ENCODE data around the gene HDDC3.
"Not testable (repeated sequence)": the region's sequence is repeated elsewhere in the genome, so short reads cannot be mapped to it uniquely, and the experiment has no call there.

The HDDC3 gene

DNA sequence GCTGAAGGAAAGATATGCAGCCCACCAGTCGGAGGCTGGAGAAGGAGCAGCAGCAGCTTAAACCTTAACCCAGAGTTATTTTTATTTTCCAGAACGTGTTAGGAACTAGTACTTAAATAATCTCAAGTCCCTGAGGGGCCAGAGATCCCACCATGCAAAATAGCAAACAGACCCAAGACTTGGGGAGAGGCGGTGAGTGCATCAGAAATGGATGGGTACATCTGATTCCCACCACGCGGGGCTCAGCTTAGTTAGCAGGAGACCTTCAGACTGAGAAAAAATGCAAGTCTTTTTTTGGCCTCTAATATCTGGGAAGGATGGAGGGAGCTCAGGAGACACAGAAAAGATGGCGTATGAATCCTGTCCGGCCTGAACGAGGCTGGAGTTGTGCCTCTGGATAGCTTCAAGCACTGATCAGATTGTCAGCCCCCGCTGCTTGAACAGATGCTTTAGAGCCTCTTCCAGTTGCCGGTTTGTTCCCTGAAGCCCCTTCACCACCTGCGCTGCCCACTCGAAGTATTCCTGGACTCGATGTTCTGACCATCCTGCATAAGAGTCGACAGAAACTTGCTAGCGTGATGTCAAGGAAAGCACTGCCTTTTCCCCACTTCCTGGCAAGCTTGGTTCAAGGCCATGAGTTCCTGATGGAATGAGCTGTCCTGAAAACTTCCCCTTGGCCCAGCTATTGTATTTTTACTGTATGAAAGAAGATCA lies 1.3 kb downstream of the HDDC3 start:
- DNase-seq (ENCODE audit: low spot score), result no peak

- no peak for DNase-seq (ENCODE audit: low spot score)
Observed at GRCh38 chr15:90929246-90930019, 2.9 kb downstream of the HDDC3 start.

DNA sequence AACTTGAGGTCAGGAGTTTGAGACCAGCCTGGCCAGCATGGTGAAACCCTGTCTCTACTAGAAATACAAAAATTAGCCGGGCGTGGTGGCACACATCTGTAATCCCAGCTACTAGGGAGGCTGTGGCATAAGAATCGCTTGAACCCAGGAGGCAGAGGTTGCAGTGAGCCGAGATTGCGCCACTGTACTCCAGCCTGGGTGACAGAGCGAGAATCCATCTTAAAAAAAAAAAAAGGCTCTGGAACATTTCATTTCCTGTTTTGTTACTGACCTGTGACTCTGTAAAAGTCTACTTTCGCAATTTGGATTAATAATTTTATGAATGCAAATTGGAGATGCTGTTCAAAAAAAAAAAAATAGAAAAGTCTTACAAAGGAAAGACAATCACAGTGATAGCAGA lies 4.2 kb downstream of the HDDC3 start:
- DNase-seq (ENCODE audit: low spot score), result not testable (repeated sequence)

DNA sequence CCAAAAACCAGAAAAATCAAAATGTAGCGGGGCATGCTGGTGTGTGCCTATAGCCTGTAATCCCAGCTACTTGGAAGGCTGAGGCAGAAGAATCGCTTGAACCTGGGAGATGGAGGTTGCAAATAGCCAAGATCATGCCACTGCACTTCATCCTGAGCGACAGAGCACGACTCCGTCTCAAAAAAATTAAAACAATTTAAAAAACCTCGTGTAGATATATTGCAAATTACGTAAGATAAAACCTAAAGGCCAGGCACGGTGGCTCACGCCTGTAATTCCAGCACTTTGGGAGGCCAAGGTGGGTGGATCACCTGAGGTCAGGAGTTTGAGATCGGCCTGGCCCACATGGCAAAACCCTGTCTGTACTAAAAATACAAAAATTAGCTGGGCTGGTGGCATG lies 5.6 kb downstream of the HDDC3 start:
- DNase-seq (ENCODE audit: low spot score), result not testable (repeated sequence)

- no peak for DNase-seq (ENCODE audit: low spot score)
Observed at GRCh38 chr15:90924375-90924774, 8.0 kb downstream of the HDDC3 start.

DNA sequence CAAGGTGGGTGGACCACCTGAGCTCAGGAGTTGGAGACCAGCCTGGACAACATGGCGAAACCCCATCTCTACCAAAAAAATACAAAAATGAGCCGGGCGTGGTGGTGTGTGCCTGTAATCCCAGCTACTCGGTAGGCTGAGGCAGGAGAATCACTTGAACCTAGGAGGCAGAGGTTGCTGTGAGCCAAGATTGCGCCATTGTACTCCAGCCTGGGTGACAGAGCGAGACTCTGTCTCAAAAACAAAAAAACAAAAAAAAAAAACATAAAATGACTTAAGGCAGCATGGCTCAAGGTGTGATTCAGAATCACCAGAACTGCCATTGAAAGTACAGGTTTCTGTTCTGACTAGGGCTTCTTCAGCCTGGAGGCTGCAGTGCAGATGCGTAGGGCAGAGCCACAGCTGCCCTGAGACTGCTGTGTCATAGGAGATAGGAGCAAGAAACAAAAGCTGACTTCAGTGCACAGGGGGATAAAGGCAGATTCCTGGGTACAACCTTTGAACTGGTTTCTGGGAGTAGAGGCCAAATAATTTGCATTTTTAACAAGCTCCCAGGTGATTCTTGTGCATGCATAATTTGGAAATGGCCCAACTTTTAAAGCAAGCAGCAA lies 9.5 kb downstream of the HDDC3 start:
- not testable (repeated sequence) for DNase-seq (ENCODE audit: low spot score)

GRCh38 chr15:90921887-90922286 lies 10.5 kb downstream of the HDDC3 start:
- DNase-seq (ENCODE audit: low spot score), result no peak

DNA sequence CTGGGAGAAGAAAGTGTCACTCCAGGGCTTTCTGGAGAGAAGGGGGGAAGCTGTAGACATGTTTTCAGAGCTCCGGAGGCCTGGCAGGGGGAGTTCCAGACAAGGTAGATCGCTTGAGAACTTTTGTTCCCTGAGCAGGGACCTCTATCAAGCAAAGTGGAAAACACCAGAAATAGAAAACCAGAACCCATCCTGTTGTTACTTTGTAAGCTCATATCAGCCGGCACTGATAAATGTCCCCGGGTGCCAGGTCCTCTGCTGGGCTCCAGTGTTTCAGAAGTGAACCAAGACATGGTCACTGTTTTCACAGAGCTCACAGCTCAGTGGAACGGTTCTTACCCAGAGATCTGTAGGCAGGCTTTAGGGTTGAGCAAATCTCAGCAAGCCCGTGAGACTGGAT lies 13.5 kb downstream of the HDDC3 start:
- DNase-seq (ENCODE audit: low spot score), result no peak

- no peak for DNase-seq (ENCODE audit: low spot score)
Observed at GRCh38 chr15:90918034-90918788, 14.1 kb downstream of the HDDC3 start.

DNA sequence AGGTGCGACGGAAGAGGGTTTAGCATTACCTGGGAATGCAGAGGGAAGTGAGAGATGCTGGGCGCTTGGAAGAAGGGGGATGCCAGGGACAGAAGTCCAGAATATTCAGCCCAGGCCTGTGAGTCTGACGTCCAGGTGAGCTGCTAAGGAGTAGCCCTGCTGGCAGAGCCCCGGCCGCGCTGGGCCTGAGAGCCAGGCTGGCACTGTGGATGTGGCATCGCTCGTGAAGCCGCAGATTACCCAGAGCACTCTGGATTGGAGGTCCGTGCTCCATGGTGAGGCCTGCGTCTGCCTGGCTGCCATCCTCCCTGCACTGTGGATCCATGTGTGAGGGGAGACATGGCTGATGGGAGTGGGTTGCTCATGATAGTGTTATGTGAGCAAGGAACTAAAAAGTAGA lies 14.8 kb downstream of the HDDC3 start:
- DNase-seq (ENCODE audit: low spot score), result no peak

GRCh38 chr15:90916461-90916860 lies 15.9 kb downstream of the HDDC3 start:
- DNase-seq (ENCODE audit: low spot score), result no peak

GRCh38 chr15:90915808-90916440 lies 16.4 kb downstream of the HDDC3 start:
- DNase-seq (ENCODE audit: low spot score), result no peak

DNA sequence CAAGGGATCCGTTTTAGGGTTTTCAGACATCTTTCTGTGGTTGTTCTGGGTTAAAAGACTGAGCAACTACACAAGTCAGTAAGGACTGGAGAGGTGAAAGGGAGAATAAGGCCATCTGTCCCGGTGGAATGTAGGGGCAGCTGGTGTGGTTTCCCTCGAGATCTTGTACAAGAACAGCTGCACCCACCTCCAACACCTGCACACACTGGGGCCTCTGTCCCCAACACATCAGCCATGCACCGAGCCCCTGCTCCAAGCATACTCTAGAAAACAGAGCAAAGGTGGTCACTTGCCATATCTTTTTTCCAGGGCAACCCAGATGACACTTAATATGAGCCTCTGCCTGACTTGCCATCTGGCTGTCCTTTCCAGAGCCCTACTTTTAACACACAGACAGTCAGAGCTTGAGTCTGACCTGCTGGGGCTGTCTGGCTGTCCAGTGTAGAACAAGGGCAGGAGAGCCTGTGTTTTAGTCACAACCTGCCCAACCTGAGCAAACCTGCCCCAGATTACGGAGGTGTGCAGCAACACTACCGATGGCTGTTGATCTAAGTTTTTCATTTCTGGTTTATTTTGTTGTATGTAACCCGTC lies 17.0 kb downstream of the HDDC3 start:
- DNase-seq (ENCODE audit: low spot score), result no peak

DNA sequence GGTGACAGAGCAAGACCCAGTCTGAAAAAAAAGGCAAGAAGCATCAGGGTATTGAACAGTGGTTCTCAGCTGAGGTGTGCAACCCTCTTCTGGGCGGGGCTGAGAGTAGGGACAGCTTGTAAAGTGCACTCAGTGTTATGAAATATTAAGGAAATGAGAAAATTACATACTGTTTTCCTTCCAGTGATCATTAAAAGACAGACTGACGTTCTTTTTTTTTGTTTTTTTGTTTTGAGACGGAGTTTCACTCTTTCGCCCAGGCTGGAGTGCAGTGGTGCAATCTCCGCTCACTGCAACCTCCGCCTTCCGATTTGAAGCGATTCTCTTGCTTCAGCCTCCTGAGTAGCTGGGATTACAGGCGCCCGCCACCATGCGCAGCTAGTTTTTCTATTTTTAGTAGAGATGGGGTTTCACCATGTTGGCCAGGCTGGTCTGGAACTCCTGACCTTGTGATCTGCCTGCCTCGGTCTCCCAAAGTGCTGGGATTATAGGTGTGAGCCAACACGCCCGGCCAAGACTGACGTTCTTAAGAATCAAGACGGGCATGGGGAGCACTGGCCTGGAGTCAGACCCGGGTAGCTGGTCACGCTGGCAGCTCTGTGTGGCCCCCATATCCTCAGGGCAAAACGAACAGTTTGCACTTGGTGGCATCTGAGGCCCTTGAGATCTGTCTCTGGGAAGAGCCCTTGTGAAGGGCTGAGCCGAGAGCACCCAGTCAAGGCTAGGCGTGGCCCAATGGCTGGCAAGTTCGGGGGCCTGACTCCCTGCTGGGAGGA lies 17.9 kb downstream of the HDDC3 start:
- DNase-seq (ENCODE audit: low spot score), result no peak

GRCh38 chr15:90913398-90913944 lies 18.9 kb downstream of the HDDC3 start:
- DNase-seq (ENCODE audit: low spot score), result no peak

GRCh38 chr15:90912770-90913075 lies 19.6 kb downstream of the HDDC3 start:
- no peak for DNase-seq (ENCODE audit: low spot score)

DNA sequence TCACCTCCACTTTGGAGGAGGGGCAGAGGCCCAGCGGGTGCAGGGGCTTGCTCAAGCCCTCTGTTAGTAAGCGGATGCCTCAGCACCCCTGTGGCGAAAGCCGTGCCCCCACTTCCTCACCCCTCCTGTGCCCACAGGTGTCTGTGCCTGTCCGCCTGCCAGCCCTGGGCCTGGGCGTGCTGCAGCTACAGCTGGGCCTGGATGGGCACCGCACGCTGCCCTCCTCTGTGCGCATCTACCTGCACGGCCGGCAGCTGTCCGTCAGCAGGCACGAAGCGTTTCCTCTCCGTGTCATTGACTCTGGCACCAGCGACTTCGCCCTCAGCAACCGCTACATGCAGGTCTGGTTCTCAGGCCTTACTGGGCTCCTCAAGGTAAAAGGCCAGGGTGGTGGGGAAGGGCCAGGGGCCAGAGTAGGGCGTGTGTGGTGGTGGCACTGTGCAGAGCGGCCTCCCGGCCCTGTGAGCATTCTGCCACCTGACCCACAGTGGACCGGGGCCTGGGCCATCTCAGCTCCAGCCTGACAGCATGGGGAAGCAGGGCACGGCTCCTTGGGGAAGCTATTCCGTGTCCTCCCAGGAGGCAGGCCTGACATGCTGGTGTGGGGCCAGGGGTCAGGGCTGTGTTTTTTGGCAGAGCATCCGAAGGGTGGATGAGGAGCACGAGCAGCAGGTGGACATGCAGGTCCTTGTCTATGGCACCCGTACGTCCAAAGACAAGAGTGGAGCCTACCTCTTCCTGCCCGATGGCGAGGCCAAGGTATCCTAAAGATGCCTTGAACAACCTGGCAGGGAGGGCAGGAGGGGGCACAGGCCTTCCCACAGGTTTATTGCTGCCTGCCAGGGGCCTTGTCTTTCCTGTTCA lies 20.2 kb downstream of the HDDC3 start:
- DNase-seq (ENCODE audit: low spot score), result no peak

GRCh38 chr15:90911302-90911623 lies 21.1 kb downstream of the HDDC3 start:
- DNase-seq (ENCODE audit: low spot score), result no peak

DNA sequence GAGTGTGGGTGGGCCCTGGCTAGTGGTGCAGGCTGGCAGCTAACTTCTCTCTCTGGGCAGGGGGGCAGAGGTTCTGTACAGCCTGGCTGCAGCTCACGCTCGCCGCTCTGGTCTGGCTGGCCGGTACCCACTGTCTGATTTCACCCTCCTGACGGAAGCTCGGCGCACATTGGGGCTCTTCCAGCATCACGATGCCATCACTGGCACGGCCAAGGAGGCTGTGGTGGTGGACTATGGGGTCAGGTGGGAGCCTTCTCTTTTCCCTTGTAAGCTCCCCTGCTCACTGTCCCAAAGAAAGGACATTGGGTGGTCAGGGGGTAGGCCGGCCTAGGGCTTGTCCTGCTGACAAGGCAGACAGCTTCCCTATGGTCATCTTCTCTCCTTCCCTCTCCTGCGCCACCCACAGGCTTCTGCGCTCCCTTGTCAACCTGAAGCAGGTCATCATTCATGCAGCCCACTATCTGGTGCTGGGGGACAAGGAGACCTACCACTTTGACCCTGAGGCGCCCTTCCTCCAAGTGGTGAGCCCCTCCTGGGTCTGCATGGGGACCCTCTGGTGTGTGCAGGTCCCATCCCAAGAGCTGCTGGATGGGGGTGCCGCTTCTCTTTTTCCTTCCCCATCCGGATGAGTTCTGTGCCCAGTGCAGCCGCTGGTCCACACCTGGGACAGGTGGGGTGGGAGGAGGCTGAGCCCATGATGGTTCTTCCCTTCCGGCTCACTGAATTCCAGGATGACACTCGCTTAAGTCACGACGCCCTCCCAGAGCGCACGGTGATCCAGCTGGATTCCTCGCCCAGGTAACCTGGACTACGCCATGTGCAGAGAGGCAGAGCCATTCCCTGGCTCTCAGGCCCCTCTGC lies 21.7 kb downstream of the HDDC3 start:
- DNase-seq (ENCODE audit: low spot score), result no peak

Data from CD4-positive, alpha-beta T cell treated with Interleukin-6 at 100 ng/mL for 8 hours (primary cell).